A549 (cell line): Measurements from ENCODE around the gene RNF34. TPM values are rescaled to one million over a fixed set of nuclear protein-coding genes. Genes with fewer than 3 reads are reported as not detected.

Experiments used
- ATAC-seq, 2 experiments: fragments of 200-7000 bp in 1 of 2; fragments of >200 bp in 1 of 2; cut with Nextera tagmentation in 1 of 2; cut with Tn5 transposase in 1 of 2; 3 replicates each; pipeline versions ENCODE4 v1.8.0 to v1.9.1; 2018 to 2020; ENCODE audit warnings: mild to moderate bottlenecking in 1 of 2, moderate library complexity in 1 of 2
- CTCF ChIA-PET: fragments of 300-600 bp; sonication (Branson Sonifier 250); formaldehyde crosslinking; extraction: SDS; loops from one replicate; lab custom pipeline; 2021; ENCODE audit warnings: antibody characterized with exemption, inconsistent platforms; lab: Yijun Ruan, JAX
- POLR2A ChIA-PET: fragments of 350-600 bp; formaldehyde crosslinking; extraction: SDS; loops from one replicate; lab custom pipeline; 2021; ENCODE audit warnings: antibody characterized with exemption, inconsistent platforms; lab: Yijun Ruan, JAX
- DNase-seq, 2 experiments: peaks; one replicate each; pipeline versions ENCODE4 v3.0.0 to v3.0.0-alpha.2; 2011 to 2016; ENCODE audit warnings: low read depth in 1 of 2, low spot score in 1 of 2
- FAIRE-seq: peaks from 2 replicates; lab custom pipeline; 2011; peaks lifted over from hg19 to GRCh38; lab: Jason Lieb, UNC
- H3K27ac ChIP-seq, 2 experiments: fragments of >200 bp; sonication (Bioruptor Twin); formaldehyde crosslinking; 3 replicates each; pipeline ENCODE4 v1.5.1; 2016 to 2017
- H3K4me1 ChIP-seq: fragments of >200 bp; sonication (Bioruptor Twin); formaldehyde crosslinking; 3 replicates; pipeline ENCODE4 v1.6.1; 2016
- H3K4me2 ChIP-seq: fragments of >200 bp; sonication (Bioruptor Twin); formaldehyde crosslinking; 3 replicates; pipeline ENCODE4 v1.6.1; 2016
- H3K4me3 ChIP-seq: fragments of >200 bp; sonication (Bioruptor Twin); formaldehyde crosslinking; 3 replicates; pipeline ENCODE4 v1.5.1; 2016
- H3K9me3 ChIP-seq: fragments of >200 bp; sonication (Bioruptor Twin); formaldehyde crosslinking; 3 replicates; pipeline ENCODE4 v1.6.1; 2016
- CBX2 ChIP-seq: fragments of 200-600 bp; sonication (generic); IDR thresholded peaks from 2 replicates; pipeline ENCODE4 v1.6.1; 2016; ENCODE audit warnings: low read depth, mild to moderate bottlenecking, borderline replicate concordance
- CBX8 ChIP-seq: fragments of 200-600 bp; sonication (generic); IDR thresholded peaks from 2 replicates; pipeline ENCODE4 v1.6.1; 2016
- CHD2 ChIP-seq: fragments of 150-350 bp; IDR thresholded peaks from 2 replicates; pipeline ENCODE4 v1.6.1; 2014; ENCODE audit warnings: low read length; ENCODE audit not compliant: partially characterized antibody
- CHD4 ChIP-seq: fragments of 200-600 bp; sonication (generic); IDR thresholded peaks from 2 replicates; pipeline ENCODE4 v1.6.1; 2016; ENCODE audit warnings: antibody characterized with exemption, mild to moderate bottlenecking, borderline replicate concordance
- EHMT2 ChIP-seq: fragments of 200-600 bp; sonication (generic); IDR thresholded peaks from 2 replicates; pipeline ENCODE4 v1.6.1; 2016; ENCODE audit warnings: antibody characterized with exemption, low read depth, mild to moderate bottlenecking, moderate library complexity
- FOSB ChIP-seq: fragments of 250-450 bp; sonication (Bioruptor Pico); IDR thresholded peaks from 2 replicates; pipeline ENCODE4 v1.5.0; 2020; ENCODE audit warnings: mild to moderate bottlenecking, moderate library complexity
- GATA3 ChIP-seq: IDR thresholded peaks from 2 replicates; pipeline ENCODE4 v1.6.1; 2012; ENCODE audit warnings: borderline replicate concordance
- HMGXB4 ChIP-seq: fragments of 250-450 bp; sonication (Bioruptor Pico); IDR thresholded peaks from 2 replicates; pipeline ENCODE4 v1.5.0; 2021; ENCODE audit warnings: mild to moderate bottlenecking, moderate library complexity, borderline replicate concordance
- JUN ChIP-seq, 2 experiments: fragments of >200 bp; sonication (Bioruptor Twin); formaldehyde crosslinking; IDR thresholded peaks; 2 replicates in 1 of 2; 3 replicates in 1 of 2; pipeline ENCODE4 v1.6.1; 2016 to 2017
- MAZ ChIP-seq: fragments of 150-350 bp; IDR thresholded peaks from 2 replicates; pipeline ENCODE4 v1.6.1; 2014; ENCODE audit warnings: antibody characterized with exemption, low read depth, low read length, borderline replicate concordance
- NR3C1 ChIP-seq: fragments of >200 bp; sonication (Bioruptor Twin); formaldehyde crosslinking; IDR thresholded peaks from 3 replicates; pipeline ENCODE4 v1.6.1; 2017
- PHF8 ChIP-seq: fragments of 200-600 bp; sonication (generic); IDR thresholded peaks from 2 replicates; pipeline ENCODE4 v1.6.1; 2016; ENCODE audit warnings: low read depth, mild to moderate bottlenecking, antibody characterized with exemption, moderate library complexity, borderline replicate concordance
- POLR2AphosphoS2 ChIP-seq: conservative IDR thresholded peaks from 2 replicates; pipeline ENCODE4 v1.6.1; 2012; ENCODE audit warnings: low read length, improper control_type of control experiment, inconsistent platforms
- RFX5 ChIP-seq: fragments of 450-650 bp; IDR thresholded peaks from 2 replicates; pipeline ENCODE4 v1.7.1; 2014; ENCODE audit warnings: antibody characterized with exemption, mild to moderate bottlenecking, moderate library complexity
- SREBF2 ChIP-seq: fragments of 450-650 bp; IDR thresholded peaks from 2 replicates; pipeline ENCODE4 v1.6.1; 2014; ENCODE audit warnings: mild to moderate bottlenecking, moderate library complexity
- TP53 ChIP-seq: fragments of 250-450 bp; sonication (Bioruptor Pico); IDR thresholded peaks from 2 replicates; pipeline ENCODE4 v1.5.0; 2021; ENCODE audit warnings: mild to moderate bottlenecking, moderate library complexity
- ZFP36 ChIP-seq: fragments of 450-650 bp; IDR thresholded peaks from 2 replicates; pipeline ENCODE4 v1.6.1; 2014; ENCODE audit warnings: borderline replicate concordance; ENCODE audit not compliant: partially characterized antibody
- ZNF302 ChIP-seq: fragments of 250-450 bp; sonication (Bioruptor Pico); IDR thresholded peaks from 2 replicates; pipeline ENCODE4 v1.9.0; 2021; ENCODE audit warnings: inconsistent platforms, mild to moderate bottlenecking, moderate library complexity
- WGBS: methylation state at CpG from one replicate; pipeline ENCODE4 v1.1.6; 2017; ENCODE audit errors: missing lambda C conversion rate; 5-methylcytosine and 5-hydroxymethylcytosine counted together
- polyA plus RNA-seq, 4 experiments: library from polyadenylated mRNA; depleted of rRNA in 3 of 4; stranded (reverse); fragments of >200 nt; fragmentation: RNase III in 1 of 4; extraction: RNeasy Plus Mini Kit Qiagen cat#74134 plus additional on column Dnase treatment in 1 of 4; gene quantifications; 2 replicates in 3 of 4; 3 replicates in 1 of 4; pipeline ENCODE4 v1.2.3, GENCODE V29; 2011 to 2017
- TF ChIP-seq, protein P1 (sequence below): fragments of 150-350 bp; IDR thresholded peaks from 2 replicates; pipeline ENCODE4 v1.6.1; 2014; ENCODE audit warnings: low read depth, mild to moderate bottlenecking, low read length
- TF ChIP-seq, protein P2 (sequence below): IDR thresholded peaks from 2 replicates; pipeline ENCODE4 v1.6.1; 2012; ENCODE audit warnings: low read depth, borderline replicate concordance
- TF ChIP-seq, protein P3 (sequence below): fragments of 200-600 bp; sonication (generic); IDR thresholded peaks from 2 replicates; pipeline ENCODE4 v1.6.1; 2016; ENCODE audit warnings: antibody characterized with exemption, mild to moderate bottlenecking, moderate library complexity
- TF ChIP-seq, protein P4 (sequence below): IDR thresholded peaks from 2 replicates; pipeline ENCODE4 v1.6.1; 2012
- TF ChIP-seq, protein P5 (sequence below): fragments of >200 bp; sonication (Bioruptor Twin); formaldehyde crosslinking; IDR thresholded peaks from 3 replicates; pipeline ENCODE4 v1.5.1; 2016

The RNF34 gene
- polyA plus RNA-seq, 2 of the 4 experiments (the other 2 are of a cell fraction), result 44.5 to 59.4 TPM

- WGBS, result 90% methylated on average over 6 of the region's 6 CpGs
- no peak overlapping the region for H3K4me2 ChIP-seq
- ChIA-PET CTCF (interaction anchor here (0.6 to 7.4 kb wide), 3 partner anchors 14 to 1011 kb away, joined by 3 to 70 read pairs (median 9); no protein-coding TSS in a partner anchor), POLR2A (no interaction called here)
- H3K4me3 ChIP-seq, result no peak overlapping the region
- H3K9me3 ChIP-seq, result no peaks in the 10 kb centered on the region
- ATAC-seq, result no peak
- H3K27ac ChIP-seq, result no peak overlapping the region
- H3K4me1 ChIP-seq, result no peaks in the 10 kb centered on the region
- no peak for DNase-seq
- TF ChIP-seq MAZ (no peak), PHF8 (no peak), HMGXB4 (no peak), CHD2 (no peak), ZFP36 (no peak), JUN (IDR thresholded peaks at IDR 0.05) (no peak), CBX8 (no peak), FOSB (CRISPR knock-in tag) (no peak), GATA3 (no peak), CHD4 (no peak), CBX2 (no peak), ZNF302 (CRISPR knock-in tag) (no peak), NR3C1 (no peak), RFX5 (no peak)
- TF ChIP-seq, protein P1, sequence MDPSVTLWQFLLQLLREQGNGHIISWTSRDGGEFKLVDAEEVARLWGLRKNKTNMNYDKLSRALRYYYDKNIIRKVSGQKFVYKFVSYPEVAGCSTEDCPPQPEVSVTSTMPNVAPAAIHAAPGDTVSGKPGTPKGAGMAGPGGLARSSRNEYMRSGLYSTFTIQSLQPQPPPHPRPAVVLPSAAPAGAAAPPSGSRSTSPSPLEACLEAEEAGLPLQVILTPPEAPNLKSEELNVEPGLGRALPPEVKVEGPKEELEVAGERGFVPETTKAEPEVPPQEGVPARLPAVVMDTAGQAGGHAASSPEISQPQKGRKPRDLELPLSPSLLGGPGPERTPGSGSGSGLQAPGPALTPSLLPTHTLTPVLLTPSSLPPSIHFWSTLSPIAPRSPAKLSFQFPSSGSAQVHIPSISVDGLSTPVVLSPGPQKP, result no peak
- TF ChIP-seq, protein P2, sequence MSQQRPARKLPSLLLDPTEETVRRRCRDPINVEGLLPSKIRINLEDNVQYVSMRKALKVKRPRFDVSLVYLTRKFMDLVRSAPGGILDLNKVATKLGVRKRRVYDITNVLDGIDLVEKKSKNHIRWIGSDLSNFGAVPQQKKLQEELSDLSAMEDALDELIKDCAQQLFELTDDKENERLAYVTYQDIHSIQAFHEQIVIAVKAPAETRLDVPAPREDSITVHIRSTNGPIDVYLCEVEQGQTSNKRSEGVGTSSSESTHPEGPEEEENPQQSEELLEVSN, result no peak
- TF ChIP-seq, protein P3, sequence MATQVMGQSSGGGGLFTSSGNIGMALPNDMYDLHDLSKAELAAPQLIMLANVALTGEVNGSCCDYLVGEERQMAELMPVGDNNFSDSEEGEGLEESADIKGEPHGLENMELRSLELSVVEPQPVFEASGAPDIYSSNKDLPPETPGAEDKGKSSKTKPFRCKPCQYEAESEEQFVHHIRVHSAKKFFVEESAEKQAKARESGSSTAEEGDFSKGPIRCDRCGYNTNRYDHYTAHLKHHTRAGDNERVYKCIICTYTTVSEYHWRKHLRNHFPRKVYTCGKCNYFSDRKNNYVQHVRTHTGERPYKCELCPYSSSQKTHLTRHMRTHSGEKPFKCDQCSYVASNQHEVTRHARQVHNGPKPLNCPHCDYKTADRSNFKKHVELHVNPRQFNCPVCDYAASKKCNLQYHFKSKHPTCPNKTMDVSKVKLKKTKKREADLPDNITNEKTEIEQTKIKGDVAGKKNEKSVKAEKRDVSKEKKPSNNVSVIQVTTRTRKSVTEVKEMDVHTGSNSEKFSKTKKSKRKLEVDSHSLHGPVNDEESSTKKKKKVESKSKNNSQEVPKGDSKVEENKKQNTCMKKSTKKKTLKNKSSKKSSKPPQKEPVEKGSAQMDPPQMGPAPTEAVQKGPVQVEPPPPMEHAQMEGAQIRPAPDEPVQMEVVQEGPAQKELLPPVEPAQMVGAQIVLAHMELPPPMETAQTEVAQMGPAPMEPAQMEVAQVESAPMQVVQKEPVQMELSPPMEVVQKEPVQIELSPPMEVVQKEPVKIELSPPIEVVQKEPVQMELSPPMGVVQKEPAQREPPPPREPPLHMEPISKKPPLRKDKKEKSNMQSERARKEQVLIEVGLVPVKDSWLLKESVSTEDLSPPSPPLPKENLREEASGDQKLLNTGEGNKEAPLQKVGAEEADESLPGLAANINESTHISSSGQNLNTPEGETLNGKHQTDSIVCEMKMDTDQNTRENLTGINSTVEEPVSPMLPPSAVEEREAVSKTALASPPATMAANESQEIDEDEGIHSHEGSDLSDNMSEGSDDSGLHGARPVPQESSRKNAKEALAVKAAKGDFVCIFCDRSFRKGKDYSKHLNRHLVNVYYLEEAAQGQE, result no peak
- no peak for FAIRE-seq
These were observed 29.0 kb downstream of the RNF34 start for GRCh38 chr12:121428883-121429282.

GRCh38 chr12:121430833-121431415, 31.0 kb downstream of the RNF34 start:
- Histone ChIP-seq H3K4me2 (no peak overlapping the region), H3K9me3 (no peaks in the 10 kb centered on the region), H3K4me3 (no peak overlapping the region), H3K27ac (no peak overlapping the region), H3K4me1 (no peaks in the 10 kb centered on the region)
- ChIA-PET POLR2A (interaction anchor here (0.6 kb wide), 1 partner anchor 109 kb away, joined by 4 read pairs; no protein-coding TSS in a partner anchor), CTCF (interaction anchor here (2.5 to 7.4 kb wide), 2 partner anchors 12 to 96 kb away, joined by 9 to 70 read pairs; no protein-coding TSS in a partner anchor)
- WGBS, result 89% methylated on average over 6 of the region's 6 CpGs
- TF ChIP-seq, protein P4, sequence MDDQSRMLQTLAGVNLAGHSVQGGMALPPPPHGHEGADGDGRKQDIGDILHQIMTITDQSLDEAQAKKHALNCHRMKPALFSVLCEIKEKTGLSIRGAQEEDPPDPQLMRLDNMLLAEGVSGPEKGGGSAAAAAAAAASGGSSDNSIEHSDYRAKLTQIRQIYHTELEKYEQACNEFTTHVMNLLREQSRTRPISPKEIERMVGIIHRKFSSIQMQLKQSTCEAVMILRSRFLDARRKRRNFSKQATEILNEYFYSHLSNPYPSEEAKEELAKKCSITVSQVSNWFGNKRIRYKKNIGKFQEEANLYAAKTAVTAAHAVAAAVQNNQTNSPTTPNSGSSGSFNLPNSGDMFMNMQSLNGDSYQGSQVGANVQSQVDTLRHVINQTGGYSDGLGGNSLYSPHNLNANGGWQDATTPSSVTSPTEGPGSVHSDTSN, result no peak
- no peak for TF ChIP-seq POLR2AphosphoS2
- no peak for TF ChIP-seq RFX5
- no peak for TF ChIP-seq TP53 (CRISPR knock-in tag)
- no peak for TF ChIP-seq EHMT2
- TF ChIP-seq ZFP36, result no peak
- no peak for TF ChIP-seq JUN (IDR thresholded peaks at IDR 0.05)
- TF ChIP-seq, protein P5, sequence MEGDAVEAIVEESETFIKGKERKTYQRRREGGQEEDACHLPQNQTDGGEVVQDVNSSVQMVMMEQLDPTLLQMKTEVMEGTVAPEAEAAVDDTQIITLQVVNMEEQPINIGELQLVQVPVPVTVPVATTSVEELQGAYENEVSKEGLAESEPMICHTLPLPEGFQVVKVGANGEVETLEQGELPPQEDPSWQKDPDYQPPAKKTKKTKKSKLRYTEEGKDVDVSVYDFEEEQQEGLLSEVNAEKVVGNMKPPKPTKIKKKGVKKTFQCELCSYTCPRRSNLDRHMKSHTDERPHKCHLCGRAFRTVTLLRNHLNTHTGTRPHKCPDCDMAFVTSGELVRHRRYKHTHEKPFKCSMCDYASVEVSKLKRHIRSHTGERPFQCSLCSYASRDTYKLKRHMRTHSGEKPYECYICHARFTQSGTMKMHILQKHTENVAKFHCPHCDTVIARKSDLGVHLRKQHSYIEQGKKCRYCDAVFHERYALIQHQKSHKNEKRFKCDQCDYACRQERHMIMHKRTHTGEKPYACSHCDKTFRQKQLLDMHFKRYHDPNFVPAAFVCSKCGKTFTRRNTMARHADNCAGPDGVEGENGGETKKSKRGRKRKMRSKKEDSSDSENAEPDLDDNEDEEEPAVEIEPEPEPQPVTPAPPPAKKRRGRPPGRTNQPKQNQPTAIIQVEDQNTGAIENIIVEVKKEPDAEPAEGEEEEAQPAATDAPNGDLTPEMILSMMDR, result no peak
- TF ChIP-seq HMGXB4, result no peak
- TF ChIP-seq SREBF2, result no peak
- DNase-seq (no peak), FAIRE-seq (no peak), ATAC-seq (no peak)
